ENCODE measurements around the gene IFNGR2.
A peak's percentile ranks its signal among the peaks of the same experiment; 100 is the strongest.
"Not testable (repeated sequence)": the region's sequence is repeated elsewhere in the genome, so short reads cannot be mapped to it uniquely, and the experiment has no call there.

IFNGR2 gene

DNA sequence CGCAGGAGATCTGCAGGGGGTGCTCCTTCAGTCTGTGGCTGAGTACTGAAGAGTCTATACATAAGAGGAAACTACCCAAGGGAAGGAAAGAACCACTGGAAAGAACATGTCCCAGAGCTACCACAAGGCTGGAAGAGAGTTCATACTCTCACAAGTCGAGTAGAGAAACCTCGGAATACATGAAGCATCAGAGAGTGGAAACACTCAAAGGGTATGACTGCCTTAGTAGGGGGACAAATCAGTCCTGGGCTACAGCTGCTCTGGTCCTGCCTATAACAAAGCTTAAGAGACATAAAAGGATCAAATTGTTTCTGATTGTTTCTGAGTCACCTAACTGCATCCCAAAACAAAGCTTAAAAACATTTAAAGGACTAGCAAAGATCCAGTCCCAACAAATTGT lies 49.1 kb downstream of the IFNGR2 start:
- Histone ChIP-seq H3K9ac (ENCODE audit: low read depth, low read length) (no peak overlapping the region), H3K9me3 (ENCODE audit: control insufficient read depth, insufficient read depth, low read length) (no peaks in the 10 kb centered on the region), H3K4me1 (ENCODE audit: insufficient read depth, low read length) (no peaks in the 10 kb centered on the region; the same call in 1 of the 2 replicates), H3K36me3 (ENCODE audit: insufficient read depth, low read length) (no peaks in the 10 kb centered on the region)

DNA sequence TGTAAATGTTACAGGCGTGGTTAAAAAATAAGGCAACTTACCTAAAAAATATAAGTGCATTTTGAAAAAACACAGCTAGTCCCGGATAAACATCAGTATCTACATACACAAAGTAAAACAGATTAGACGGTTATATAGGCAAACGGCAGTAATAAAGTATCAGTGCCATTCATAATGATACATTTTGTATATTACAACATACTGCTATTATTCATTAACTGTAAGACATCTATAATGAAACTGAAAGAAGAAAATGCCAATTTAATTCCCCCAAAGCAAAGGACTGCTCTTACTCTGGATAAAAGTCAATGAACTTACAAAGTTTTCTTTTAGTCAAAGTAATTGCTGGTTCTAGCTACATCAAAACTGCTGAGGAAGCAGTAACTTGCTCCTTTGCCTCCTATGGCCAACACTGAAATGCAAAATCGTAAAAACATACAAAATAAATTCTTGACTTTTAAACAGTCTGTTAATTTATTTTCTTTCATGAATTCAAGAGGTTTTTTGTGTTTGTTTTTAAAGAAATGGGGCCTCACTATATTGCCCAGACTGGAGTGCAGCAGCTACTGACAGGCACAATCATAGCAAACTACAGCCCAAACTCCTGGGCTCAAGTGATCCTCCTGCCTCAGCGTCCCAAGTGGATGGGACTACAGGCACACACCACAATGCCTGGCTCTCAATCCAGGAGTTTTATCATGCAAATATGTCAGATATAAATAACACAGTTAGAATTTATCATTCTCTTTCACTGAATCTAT lies 52.7 kb downstream of the IFNGR2 start:
- no peak overlapping the region for H3K9ac ChIP-seq (ENCODE audit: low read depth, low read length)
- H3K9me3 ChIP-seq (ENCODE audit: control insufficient read depth, insufficient read depth, low read length) = no peaks in the 10 kb centered on the region
- no peaks in the 10 kb centered on the region; the same call in 1 of the 2 replicates for H3K4me1 ChIP-seq (ENCODE audit: insufficient read depth, low read length)
- no peaks in the 10 kb centered on the region for H3K36me3 ChIP-seq (ENCODE audit: insufficient read depth, low read length)

DNA sequence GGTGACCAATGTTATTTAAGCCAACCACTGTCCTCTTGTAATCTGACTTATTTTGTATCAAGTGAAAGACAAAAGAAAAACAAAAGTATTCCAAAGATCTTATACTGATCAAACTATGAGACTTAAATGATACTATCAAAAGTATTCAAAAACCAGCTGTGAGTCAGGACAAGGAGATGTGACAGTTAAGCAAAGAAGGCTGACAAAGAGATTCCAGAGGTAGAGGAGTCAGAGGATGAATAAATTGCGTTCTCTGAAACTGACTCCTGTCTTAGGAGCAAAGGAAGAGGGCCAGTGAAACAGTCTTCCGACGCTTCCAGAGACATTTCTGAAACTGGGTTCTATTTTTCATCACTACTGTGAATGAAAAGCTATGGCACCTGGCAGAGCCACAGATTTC lies 55.6 kb downstream of the IFNGR2 start:
- no peaks in the 10 kb centered on the region; the same call in 1 of the 2 replicates for H3K4me1 ChIP-seq (ENCODE audit: insufficient read depth, low read length)
- H3K9me3 ChIP-seq (ENCODE audit: control insufficient read depth, insufficient read depth, low read length) = no peaks in the 10 kb centered on the region
- H3K9ac ChIP-seq (ENCODE audit: low read depth, low read length) = no peak overlapping the region
- no peaks in the 10 kb centered on the region for H3K36me3 ChIP-seq (ENCODE audit: insufficient read depth, low read length)

DNA sequence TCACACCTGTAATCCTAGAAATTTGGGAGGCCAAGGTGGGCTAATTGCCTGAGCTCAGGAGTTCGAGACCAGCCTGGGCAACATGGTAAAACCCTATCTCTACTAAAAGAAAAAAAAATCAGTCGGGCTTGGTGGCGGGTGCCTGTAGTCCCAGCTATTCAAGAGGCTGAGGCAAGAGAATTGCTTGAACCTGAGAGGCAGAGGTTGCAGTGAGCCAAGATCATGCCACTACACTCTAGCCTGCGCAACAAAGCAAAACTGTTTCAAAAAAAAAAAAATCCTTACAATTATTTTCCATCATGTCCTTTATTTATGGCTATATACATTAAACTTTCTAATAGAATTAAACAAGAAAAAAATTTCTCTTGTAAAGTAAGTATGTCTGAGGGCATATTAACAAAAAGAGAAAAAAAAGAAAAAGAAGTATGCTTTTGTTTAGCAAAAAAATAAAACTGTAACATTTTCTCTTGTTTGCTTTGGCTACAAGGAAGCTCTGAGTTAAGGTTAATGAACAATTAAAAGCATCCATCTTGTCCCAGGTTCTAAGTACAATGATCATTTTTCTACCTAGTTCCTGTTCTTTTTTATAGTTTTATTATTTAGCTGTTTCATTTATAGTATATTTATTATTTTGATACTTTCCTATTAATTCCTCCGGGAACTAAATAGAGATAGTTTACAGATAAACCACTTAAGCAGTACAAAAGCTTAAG lies 58.5 kb downstream of the IFNGR2 start:
- no peak overlapping the region for H3K9ac ChIP-seq (ENCODE audit: low read depth, low read length)
- no peaks in the 10 kb centered on the region for H3K4me1 ChIP-seq (ENCODE audit: insufficient read depth, low read length)
- H3K36me3 ChIP-seq (ENCODE audit: insufficient read depth, low read length) = no peaks in the 10 kb centered on the region
- no peaks in the 10 kb centered on the region for H3K9me3 ChIP-seq (ENCODE audit: control insufficient read depth, insufficient read depth, low read length)

DNA sequence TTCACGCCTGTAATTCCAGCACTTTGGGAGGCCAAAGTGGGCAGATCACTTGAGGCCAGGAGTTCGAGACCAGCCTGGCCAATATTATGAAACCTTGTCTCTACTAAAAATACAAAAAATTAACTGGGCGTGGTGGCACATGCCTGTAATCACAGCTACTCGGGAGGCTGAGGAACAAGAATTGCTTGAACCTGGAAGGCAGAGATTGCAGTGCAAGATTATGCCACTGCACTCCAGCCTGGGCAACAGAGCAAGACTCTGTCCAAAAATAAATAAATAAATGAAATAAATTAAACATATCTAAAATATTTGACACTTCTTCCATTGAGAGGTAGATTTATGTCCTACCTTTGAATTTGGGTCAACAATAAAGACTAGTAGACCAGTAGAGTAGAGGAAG lies 66.0 kb downstream of the IFNGR2 start:
- not testable (repeated sequence) for H3K9me3 ChIP-seq (ENCODE audit: control insufficient read depth, insufficient read depth, low read length); H3K9ac ChIP-seq (ENCODE audit: low read depth, low read length); H3K4me1 ChIP-seq (ENCODE audit: insufficient read depth, low read length); H3K36me3 ChIP-seq (ENCODE audit: insufficient read depth, low read length)

DNA sequence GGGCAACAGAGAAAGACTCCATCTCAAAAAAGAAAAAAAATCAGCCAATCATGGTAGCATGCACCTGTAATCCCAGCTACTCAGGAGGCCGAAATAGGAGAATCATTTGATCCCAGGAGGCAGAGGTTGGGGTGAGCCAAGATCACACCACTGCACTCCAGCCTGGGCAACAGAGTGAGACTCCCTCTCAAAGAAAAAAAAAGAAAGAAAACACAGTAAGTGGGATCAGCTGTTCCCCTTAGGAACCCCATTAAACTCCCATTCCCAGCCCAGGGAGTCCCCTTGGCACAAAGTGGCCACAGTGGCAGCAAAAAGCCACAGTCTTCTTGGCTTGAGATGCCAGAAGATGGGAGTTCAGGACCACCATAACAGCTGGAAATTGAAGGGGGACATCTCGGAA lies 67.5 kb downstream of the IFNGR2 start:
- Histone ChIP-seq H3K4me1 (ENCODE audit: insufficient read depth, low read length) (no peaks in the 10 kb centered on the region), H3K36me3 (ENCODE audit: insufficient read depth, low read length) (no peaks in the 10 kb centered on the region)

DNA sequence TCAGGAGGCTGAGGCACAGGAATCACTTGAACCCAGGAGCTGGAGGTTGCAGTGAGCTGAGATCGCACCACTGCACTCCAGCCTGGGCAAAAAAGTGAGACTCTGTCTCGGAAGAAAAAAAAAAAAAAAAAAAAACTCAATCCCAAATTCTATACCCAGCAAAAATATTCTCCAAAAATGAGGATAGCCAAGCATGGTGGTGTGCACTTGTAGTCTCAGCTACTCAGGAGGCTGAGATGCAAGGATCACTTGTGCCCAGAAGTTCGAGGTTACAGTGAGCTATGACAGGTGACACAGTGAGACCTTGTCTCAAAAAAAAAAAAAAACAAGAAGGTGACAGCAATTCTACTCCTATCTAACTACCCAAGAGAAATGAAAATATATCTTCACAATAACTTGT lies 70.1 kb downstream of the IFNGR2 start:
- no peaks in the 10 kb centered on the region for H3K9me3 ChIP-seq (ENCODE audit: control insufficient read depth, insufficient read depth, low read length)
- H3K36me3 ChIP-seq (ENCODE audit: insufficient read depth, low read length) = no peaks in the 10 kb centered on the region
- no peak overlapping the region for H3K9ac ChIP-seq (ENCODE audit: low read depth, low read length)
- H3K4me1 ChIP-seq (ENCODE audit: insufficient read depth, low read length) = no peaks in the 10 kb centered on the region; the same call in 1 of the 2 replicates

More for the DNA sequence above, 67.5 kb downstream of the IFNGR2 start:
- Histone ChIP-seq H3K9me3 (ENCODE audit: control insufficient read depth, insufficient read depth, low read length) (no peaks in the 10 kb centered on the region), H3K9ac (ENCODE audit: low read depth, low read length) (no peak overlapping the region)

DNA sequence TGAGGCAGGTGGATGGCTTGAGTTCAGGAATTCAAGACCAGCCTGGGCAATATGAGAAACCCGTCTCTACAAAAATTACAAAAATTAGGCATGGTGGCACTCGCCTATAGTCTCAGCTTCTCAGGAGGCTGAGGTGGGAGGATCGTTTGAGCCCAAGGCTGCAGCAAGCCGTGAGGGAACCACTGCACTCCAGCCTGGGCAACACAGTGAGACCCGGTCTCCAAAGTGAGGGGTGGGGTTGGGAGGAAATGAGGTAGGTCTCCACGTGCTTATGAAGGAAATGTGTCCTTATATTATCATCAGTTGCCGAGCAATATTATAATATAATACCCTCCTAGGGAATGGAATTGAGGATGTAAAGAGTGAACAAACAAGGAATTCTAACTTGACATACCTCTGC lies 73.9 kb downstream of the IFNGR2 start:
- no peaks in the 10 kb centered on the region; the same call in 1 of the 2 replicates for H3K4me1 ChIP-seq (ENCODE audit: insufficient read depth, low read length)
- H3K36me3 ChIP-seq (ENCODE audit: insufficient read depth, low read length) = no peaks in the 10 kb centered on the region
- no peak overlapping the region for H3K9ac ChIP-seq (ENCODE audit: low read depth, low read length)
- H3K9me3 ChIP-seq (ENCODE audit: control insufficient read depth, insufficient read depth, low read length) = no peaks in the 10 kb centered on the region

DNA sequence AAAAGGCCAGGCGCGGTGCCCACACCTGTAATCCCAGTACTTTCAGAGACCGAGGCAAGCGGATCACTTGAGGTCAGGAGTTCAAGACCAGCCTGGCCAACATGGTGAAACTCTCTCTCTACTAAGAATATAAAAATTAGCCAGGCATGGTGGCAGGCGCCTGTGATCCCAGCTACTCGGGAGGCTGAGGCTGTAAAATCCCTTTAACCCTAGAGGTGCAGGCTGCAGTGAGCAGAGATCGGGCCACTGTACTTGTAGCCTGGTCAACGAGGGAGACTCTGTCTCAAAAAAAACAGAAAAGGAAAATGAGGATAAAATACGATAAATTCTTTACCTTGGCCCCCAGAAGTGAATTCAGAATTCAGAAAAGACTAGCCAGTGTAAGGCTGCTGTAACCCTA lies 75.0 kb downstream of the IFNGR2 start:
- H3K9me3 ChIP-seq (ENCODE audit: control insufficient read depth, insufficient read depth, low read length) = no peaks in the 10 kb centered on the region
- no peaks in the 10 kb centered on the region for H3K36me3 ChIP-seq (ENCODE audit: insufficient read depth, low read length)
- H3K9ac ChIP-seq (ENCODE audit: low read depth, low read length) = peak overlapping the region; percentile 58
- no peaks in the 10 kb centered on the region; the same call in 1 of the 2 replicates for H3K4me1 ChIP-seq (ENCODE audit: insufficient read depth, low read length)

DNA sequence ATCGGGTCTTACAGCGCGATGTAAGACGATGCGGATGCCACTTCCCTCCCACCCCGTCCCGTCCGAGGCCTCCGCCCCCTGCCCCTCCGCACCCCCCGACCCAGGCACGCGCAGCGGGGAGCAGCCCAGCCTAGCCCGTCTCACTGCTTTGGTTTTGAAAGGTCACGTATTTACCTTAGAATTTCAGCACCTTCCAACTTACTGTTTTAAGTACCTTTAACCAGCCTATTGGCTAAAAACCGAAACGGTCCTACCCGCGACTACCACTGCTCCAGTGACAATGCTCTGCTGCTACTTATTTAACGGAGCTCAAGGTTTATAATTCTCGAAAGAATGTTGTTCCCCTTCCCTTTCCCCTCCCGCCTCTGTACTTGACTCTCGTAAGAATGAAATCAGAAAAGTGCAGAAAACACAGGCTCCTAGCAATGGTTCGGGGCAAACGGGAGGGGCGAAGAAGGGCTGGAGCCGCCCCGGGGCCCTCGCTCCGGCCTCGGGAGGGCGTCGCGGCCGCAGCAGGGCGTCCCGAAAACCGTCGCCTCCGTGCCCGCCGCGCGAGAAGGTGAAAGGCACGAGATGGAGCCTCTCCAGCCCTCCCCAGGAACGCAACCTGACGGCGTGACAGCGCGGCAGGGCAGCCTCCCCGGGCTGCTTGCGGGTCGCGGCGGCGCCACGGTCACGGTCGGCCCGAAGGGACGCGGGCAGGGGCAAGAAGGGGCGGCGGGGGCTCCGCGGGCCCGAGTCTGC lies 75.9 kb downstream of the IFNGR2 start:
- peak overlapping the region; percentile 58 for H3K9ac ChIP-seq (ENCODE audit: low read depth, low read length)
- H3K9me3 ChIP-seq (ENCODE audit: control insufficient read depth, insufficient read depth, low read length) = no peaks in the 10 kb centered on the region
- H3K4me1 ChIP-seq (ENCODE audit: insufficient read depth, low read length) = no peaks in the 10 kb centered on the region; the same call in 1 of the 2 replicates
- no peaks in the 10 kb centered on the region for H3K36me3 ChIP-seq (ENCODE audit: insufficient read depth, low read length)

DNA sequence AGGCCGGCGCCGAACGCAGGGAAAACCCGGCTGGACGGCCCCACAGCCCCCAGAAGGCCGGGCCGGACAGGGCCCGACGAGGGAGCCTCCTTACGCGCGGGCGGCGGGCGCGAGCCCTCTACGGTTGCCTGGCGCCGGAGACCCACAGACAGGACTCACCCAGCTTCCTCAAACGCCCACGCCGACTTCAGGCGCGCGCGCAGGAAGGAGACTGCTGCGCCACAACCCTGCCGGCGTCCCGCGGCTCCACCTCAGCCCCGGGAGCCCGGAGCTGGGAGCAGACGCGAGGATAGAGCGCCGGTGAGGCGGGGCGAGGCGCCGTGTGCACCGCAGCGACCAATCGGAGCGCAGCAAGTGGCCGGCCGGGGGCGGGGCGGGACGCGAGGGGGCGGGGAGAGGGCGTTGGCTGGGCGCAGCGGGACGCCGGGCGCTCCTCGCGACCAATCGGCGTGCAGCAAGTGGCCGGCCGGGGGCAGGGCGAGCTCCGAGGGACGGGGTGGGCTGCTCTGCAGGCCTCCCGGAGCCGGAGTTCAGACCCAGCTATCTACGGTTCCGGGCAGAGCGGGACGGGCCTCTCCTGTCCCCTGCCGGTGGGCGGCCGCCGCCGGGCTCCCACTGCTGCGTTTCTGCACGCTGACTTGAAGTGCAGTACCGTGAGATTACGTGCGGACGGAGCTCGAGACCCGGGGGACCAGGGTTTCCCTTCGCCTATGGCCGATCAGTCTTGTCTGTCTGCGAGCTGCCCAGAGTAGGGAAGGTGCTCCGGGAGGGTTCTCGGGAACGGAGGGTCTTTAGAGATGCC lies 76.7 kb downstream of the IFNGR2 start, which contains the start of gene TMEM50B:
Gene TMEM50B (minus strand): TSS at position 296 of the 802 bp plus-strand sequence. CDS start 11,089 bp downstream, outside the sequence.
- Histone ChIP-seq H3K4me1 (ENCODE audit: insufficient read depth, low read length) (no peaks in the 10 kb centered on the region; the same call in 1 of the 2 replicates), H3K9me3 (ENCODE audit: control insufficient read depth, insufficient read depth, low read length) (no peaks in the 10 kb centered on the region), H3K36me3 (ENCODE audit: insufficient read depth, low read length) (no peaks in the 10 kb centered on the region), H3K9ac (ENCODE audit: low read depth, low read length) (peak within 1 kb of the TSS; percentile 93)

DNA sequence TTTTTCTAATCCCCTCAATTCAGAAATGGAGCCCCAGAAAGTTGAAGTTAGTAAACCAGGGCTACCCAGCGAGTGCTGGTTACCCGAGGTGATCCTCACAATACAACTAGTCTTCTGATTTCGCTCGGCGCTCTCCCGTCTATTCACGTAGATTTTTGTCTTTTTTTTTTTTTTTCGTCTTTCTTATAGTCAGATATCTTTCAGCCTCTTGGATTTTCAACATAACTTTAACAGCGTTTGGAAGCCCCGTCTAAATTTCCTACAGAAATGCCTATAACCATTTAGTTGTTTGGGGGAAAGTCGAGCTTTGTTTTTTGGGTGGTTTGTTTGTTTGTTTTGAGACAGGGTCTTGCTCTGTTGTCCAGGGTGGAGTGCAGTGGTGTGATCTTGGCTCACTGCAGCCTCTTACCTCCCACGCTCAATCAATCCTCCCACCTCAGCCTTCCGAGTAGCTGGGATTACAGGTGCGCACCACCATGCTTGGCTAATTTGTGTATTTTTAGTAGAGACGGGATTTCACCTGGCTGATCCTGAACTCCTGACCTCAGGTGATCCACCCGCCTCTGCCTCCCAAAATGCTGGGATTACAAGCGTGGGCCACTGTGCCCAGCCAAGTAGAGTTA lies 77.4 kb downstream of the IFNGR2 start:
- no peaks in the 10 kb centered on the region for H3K9me3 ChIP-seq (ENCODE audit: control insufficient read depth, insufficient read depth, low read length)
- no peaks in the 10 kb centered on the region for H3K36me3 ChIP-seq (ENCODE audit: insufficient read depth, low read length)
- H3K4me1 ChIP-seq (ENCODE audit: insufficient read depth, low read length) = no peaks in the 10 kb centered on the region; the same call in 1 of the 2 replicates
- H3K9ac ChIP-seq (ENCODE audit: low read depth, low read length) = peak overlapping the region; percentile 93

DNA sequence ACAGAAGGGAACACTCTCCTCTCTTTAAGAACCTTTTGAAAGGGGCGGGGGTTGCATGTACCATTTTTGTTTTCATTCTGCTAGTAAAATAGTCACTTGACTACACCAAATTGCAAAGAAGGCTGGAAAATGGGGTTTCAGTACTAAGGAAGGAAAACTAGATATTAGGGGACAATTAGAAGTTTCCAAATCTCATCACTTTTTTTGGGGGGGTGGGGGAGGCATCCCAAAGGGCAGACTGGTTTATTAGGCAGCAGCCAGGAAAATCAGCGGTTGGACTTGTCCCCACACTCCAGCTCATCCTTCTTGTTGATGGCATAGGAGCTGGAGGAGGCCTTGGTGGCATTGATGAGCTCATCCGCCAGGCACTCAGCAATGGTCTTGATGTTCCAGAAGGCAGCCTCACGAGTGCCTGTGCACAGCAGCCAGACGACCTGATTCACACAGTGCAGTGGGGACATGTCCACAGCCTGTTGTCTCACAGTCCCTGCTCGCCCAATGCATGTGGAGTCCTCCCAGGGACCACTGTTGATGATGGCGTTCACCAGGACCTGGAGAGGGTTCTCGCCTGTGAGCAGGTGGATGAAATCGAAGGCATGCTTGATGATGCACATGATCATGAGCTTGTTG lies 78.2 kb downstream of the IFNGR2 start:
- H3K9ac ChIP-seq (ENCODE audit: low read depth, low read length) = no peak overlapping the region

More for the DNA sequence above, 78.2 kb downstream of the IFNGR2 start:
- Histone ChIP-seq H3K9me3 (ENCODE audit: control insufficient read depth, insufficient read depth, low read length) (no peaks in the 10 kb centered on the region), H3K4me1 (ENCODE audit: insufficient read depth, low read length) (no peaks in the 10 kb centered on the region; the same call in 1 of the 2 replicates), H3K36me3 (ENCODE audit: insufficient read depth, low read length) (no peaks in the 10 kb centered on the region)
